ENCODE data around the gene ZNF808. TPM values are rescaled to one million over a fixed set of nuclear protein-coding genes. Genes with fewer than 3 reads are reported as not detected.
"Not testable (repeated sequence)": the region's sequence is repeated elsewhere in the genome, so short reads cannot be mapped to it uniquely, and the experiment has no call there.

The ZNF808 gene
- total and polyA plus RNA-seq, 2 donors from 2014 or later: 3.4 to 35.8 TPM

GRCh38 chr19:52498571-52498970 lies 28.9 kb upstream of the ZNF808 start:
- H3K27me3 ChIP-seq (ENCODE audit: control insufficient read depth, insufficient read depth, low read length): no peaks in the 10 kb centered on the region
- FAIRE-seq (no peak), DNase-seq (no peak)
- intact Hi-C loops (cut with DNase I): no loop called here
- no peaks in the 10 kb centered on the region for H3K36me3 ChIP-seq (ENCODE audit: control insufficient read depth in 2 of 3, insufficient read depth in 3 of 3, low read length in 3 of 3)
- peaks cover 0 to 7% (median 0%) of the 10 kb centered on the region in 3 donors for H3K9me3 ChIP-seq (ENCODE audit: control insufficient read depth in 2 of 3, insufficient read depth in 1 of 3, low read length in 3 of 3)
- H3K4me3 ChIP-seq (ENCODE audit: low read length in 3 of 3): no peak overlapping the region
- no peaks in the 10 kb centered on the region for H3K4me1 ChIP-seq (ENCODE audit: control insufficient read depth in 2 of 3, insufficient read depth in 2 of 3, low read depth in 1 of 3, low read length in 3 of 3)
- no peak overlapping the region for H3K27ac ChIP-seq (ENCODE audit: low read depth in 2 of 2, low read length in 2 of 2)
- H3K9ac ChIP-seq (ENCODE audit: low read length in 3 of 3): no peak overlapping the region
- no peak for TF ChIP-seq CTCF (IDR thresholded peaks at IDR 0.05; ENCODE audit: borderline replicate concordance, extremely low read depth, insufficient read depth)

DNA sequence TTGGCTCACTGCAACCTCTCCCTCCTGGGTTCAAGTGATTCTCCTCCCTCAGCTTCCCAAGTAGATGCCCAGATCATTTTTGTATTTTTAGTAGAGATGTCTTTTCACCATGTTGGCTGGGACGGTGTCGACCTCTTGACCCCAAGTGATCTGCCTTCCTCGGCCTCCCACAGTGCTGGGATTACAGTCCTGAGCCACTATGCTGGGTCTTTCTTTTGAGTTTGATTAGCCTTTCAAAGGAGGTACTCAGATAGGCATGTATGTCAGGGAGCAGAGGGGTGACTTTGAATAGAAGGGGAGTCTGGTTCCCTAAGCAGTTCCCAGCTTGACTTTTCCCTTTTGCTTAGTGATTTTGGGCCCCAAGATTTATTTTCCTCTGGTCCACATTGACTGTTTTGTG lies 27.0 kb upstream of the ZNF808 start:
- H3K9me3 ChIP-seq (ENCODE audit: control insufficient read depth in 2 of 3, insufficient read depth in 1 of 3, low read length in 3 of 3); H3K36me3 ChIP-seq (ENCODE audit: control insufficient read depth in 2 of 3, insufficient read depth in 3 of 3, low read length in 3 of 3); H3K4me1 ChIP-seq (ENCODE audit: control insufficient read depth in 2 of 3, insufficient read depth in 2 of 3, low read depth in 1 of 3, low read length in 3 of 3); H3K4me3 ChIP-seq (ENCODE audit: low read length in 3 of 3); H3K27ac ChIP-seq (ENCODE audit: low read depth in 2 of 2, low read length in 2 of 2); H3K9ac ChIP-seq (ENCODE audit: low read length in 3 of 3); intact Hi-C loops (cut with DNase I); FAIRE-seq; DNase-seq; H3K27me3 ChIP-seq (ENCODE audit: control insufficient read depth, insufficient read depth, low read length): not testable (repeated sequence)

DNA sequence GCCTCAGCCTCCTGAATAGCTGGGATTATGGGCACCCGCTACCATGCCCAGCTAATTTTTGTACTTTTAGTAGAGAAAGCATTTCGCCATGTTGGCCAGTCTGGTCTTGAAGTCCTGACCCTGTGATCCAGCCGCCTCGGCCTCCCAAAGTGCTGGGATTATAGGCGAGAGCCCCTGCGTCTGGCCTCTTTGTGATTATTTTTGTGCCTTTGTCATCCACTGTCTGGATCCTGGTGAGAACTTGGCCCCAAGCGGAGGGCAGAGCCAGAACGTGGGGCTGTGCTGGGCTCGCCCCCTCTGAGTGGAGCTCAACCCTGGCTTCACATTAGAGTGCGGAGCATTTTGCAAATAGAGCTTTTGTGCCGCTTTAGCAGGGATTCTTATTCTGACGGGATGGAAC lies 26.5 kb upstream of the ZNF808 start:
- DNase-seq; H3K9ac ChIP-seq (ENCODE audit: low read length in 3 of 3); H3K27me3 ChIP-seq (ENCODE audit: control insufficient read depth, insufficient read depth, low read length); H3K9me3 ChIP-seq (ENCODE audit: control insufficient read depth in 2 of 3, insufficient read depth in 1 of 3, low read length in 3 of 3); H3K4me3 ChIP-seq (ENCODE audit: low read length in 3 of 3); FAIRE-seq; H3K36me3 ChIP-seq (ENCODE audit: control insufficient read depth in 2 of 3, insufficient read depth in 3 of 3, low read length in 3 of 3); H3K4me1 ChIP-seq (ENCODE audit: control insufficient read depth in 2 of 3, insufficient read depth in 2 of 3, low read depth in 1 of 3, low read length in 3 of 3); H3K27ac ChIP-seq (ENCODE audit: low read depth in 2 of 2, low read length in 2 of 2); intact Hi-C loops (cut with DNase I): not testable (repeated sequence)

- no peaks in the 10 kb centered on the region for H3K4me1 ChIP-seq (ENCODE audit: control insufficient read depth in 2 of 3, insufficient read depth in 2 of 3, low read depth in 1 of 3, low read length in 3 of 3)
- DNase-seq: peak in 1 of 5 donors; percentile 7
- intact Hi-C loops (cut with DNase I): no loop called here
- no peak for TF ChIP-seq CTCF (IDR thresholded peaks at IDR 0.05; ENCODE audit: borderline replicate concordance, extremely low read depth, insufficient read depth)
- no peaks in the 10 kb centered on the region for H3K27me3 ChIP-seq (ENCODE audit: control insufficient read depth, insufficient read depth, low read length)
- no peak overlapping the region for H3K27ac ChIP-seq (ENCODE audit: low read depth in 2 of 2, low read length in 2 of 2)
- H3K4me3 ChIP-seq (ENCODE audit: low read length in 3 of 3): no peak overlapping the region
- peaks cover 0 to 4% (median 0%) of the 10 kb centered on the region in 3 donors for H3K36me3 ChIP-seq (ENCODE audit: control insufficient read depth in 2 of 3, insufficient read depth in 3 of 3, low read length in 3 of 3)
- H3K9me3 ChIP-seq (ENCODE audit: control insufficient read depth in 2 of 3, insufficient read depth in 1 of 3, low read length in 3 of 3): no peaks in the 10 kb centered on the region
- FAIRE-seq: no peak
- H3K9ac ChIP-seq (ENCODE audit: low read length in 3 of 3): no peak overlapping the region
Observed at GRCh38 chr19:52507266-52507665, 20.2 kb upstream of the ZNF808 start.

DNA sequence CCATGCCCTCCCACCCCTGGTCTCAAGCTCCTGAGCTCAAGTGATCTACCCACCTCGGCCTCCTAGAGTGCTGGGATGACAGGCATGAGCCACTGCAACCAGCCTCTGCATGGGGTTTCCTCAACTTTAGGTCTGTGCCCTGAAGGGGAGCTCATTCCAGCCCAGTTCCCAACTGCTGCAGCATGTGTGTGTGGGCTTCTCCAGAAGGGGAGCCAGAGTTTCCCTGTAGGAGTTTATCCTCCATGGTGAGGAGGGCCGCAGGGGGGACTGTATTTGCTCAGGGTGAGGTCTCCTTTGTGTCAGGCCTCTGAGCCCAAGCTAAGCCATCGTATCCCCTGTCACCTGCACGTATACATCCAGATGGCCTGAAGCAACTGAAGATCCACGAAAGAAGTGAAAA lies 11.3 kb upstream of the ZNF808 start:
- no peak for TF ChIP-seq CTCF (IDR thresholded peaks at IDR 0.05; ENCODE audit: borderline replicate concordance, extremely low read depth, insufficient read depth)
- H3K4me3 ChIP-seq (ENCODE audit: low read length in 3 of 3): no peak overlapping the region
- H3K27ac ChIP-seq (ENCODE audit: low read depth in 2 of 2, low read length in 2 of 2): no peak overlapping the region
- H3K36me3 ChIP-seq (ENCODE audit: control insufficient read depth in 2 of 3, insufficient read depth in 3 of 3, low read length in 3 of 3): peaks cover 0 to 1% (median 0%) of the 10 kb centered on the region in 3 donors
- no peaks in the 10 kb centered on the region for H3K4me1 ChIP-seq (ENCODE audit: control insufficient read depth in 2 of 3, insufficient read depth in 2 of 3, low read depth in 1 of 3, low read length in 3 of 3)
- H3K9ac ChIP-seq (ENCODE audit: low read length in 3 of 3): no peak overlapping the region
- no peaks in the 10 kb centered on the region for H3K27me3 ChIP-seq (ENCODE audit: control insufficient read depth, insufficient read depth, low read length)
- FAIRE-seq: no peak
- intact Hi-C loops (cut with DNase I): no loop called here
- peaks cover 0 to 5% (median 2%) of the 10 kb centered on the region in 3 donors for H3K9me3 ChIP-seq (ENCODE audit: control insufficient read depth in 2 of 3, insufficient read depth in 1 of 3, low read length in 3 of 3)
- DNase-seq: no peak

Data from kidney (tissue), 14 donors.